LHCN-M2 (cell line): ENCODE results near the gene KRT12. TPM values are rescaled to one million over a fixed set of nuclear protein-coding genes. Genes with fewer than 3 reads are reported as not detected.
"Not testable (repeated sequence)": the region's sequence is repeated elsewhere in the genome, so short reads cannot be mapped to it uniquely, and the experiment has no call there.

Experiments used
- DNase-seq: peaks from one replicate; pipeline ENCODE4 v3.0.0-alpha.2; 2012; ENCODE audit warnings: low read depth
- total RNA-seq: library from RNA; depleted of rRNA; stranded (reverse); fragments of >200 nt; gene quantifications from 2 replicates; pipeline ENCODE4 v1.2.3, GENCODE V29; 2014

KRT12 gene
- total RNA-seq, 1 experiment from 2014 or later: not detected

- no peak for DNase-seq
Measured at GRCh38 chr17:40884708-40885512, 17.9 kb upstream of the KRT12 start, which contains the start of gene KRT20. Gene KRT20, minus strand, starts transcription at chr17:40885242. Its CDS starts 57 bp downstream, at chr17:40885185.

- no peak for DNase-seq
Measured at GRCh38 chr17:40883626-40884334, 16.8 kb upstream of the KRT12 start.

GRCh38 chr17:40883031-40883430 is 16.0 kb upstream of the KRT12 start:
- no peak for DNase-seq

- DNase-seq: no peak
Measured at GRCh38 chr17:40879026-40879425, 12.0 kb upstream of the KRT12 start.

GRCh38 chr17:40878044-40878443 is 11.0 kb upstream of the KRT12 start:
- DNase-seq: no peak

GRCh38 chr17:40873801-40874200 is 6.8 kb upstream of the KRT12 start:
- DNase-seq: no peak

- DNase-seq: no peak
Measured at GRCh38 chr17:40873255-40873654, 6.2 kb upstream of the KRT12 start.

GRCh38 chr17:40872416-40872815 is 5.4 kb upstream of the KRT12 start:
- no peak for DNase-seq

GRCh38 chr17:40871316-40871715 is 4.3 kb upstream of the KRT12 start:
- DNase-seq: no peak

- DNase-seq: no peak
Measured at GRCh38 chr17:40870136-40870535, 3.1 kb upstream of the KRT12 start.

GRCh38 chr17:40864661-40865390 is 2.2 kb downstream of the KRT12 start:
- DNase-seq: no peak

GRCh38 chr17:40862985-40863733 is 3.9 kb downstream of the KRT12 start:
- no peak for DNase-seq

GRCh38 chr17:40859536-40859935 is 7.5 kb downstream of the KRT12 start:
- no peak for DNase-seq

GRCh38 chr17:40858667-40859066 is 8.4 kb downstream of the KRT12 start:
- DNase-seq: not testable (repeated sequence)

- no peak for DNase-seq
Measured at GRCh38 chr17:40857535-40857934, 9.5 kb downstream of the KRT12 start.

- DNase-seq: peak; percentile 86
Measured at GRCh38 chr17:40854175-40854814, 12.7 kb downstream of the KRT12 start.

- DNase-seq: no peak
Measured at GRCh38 chr17:40852364-40852763, 14.7 kb downstream of the KRT12 start.

- DNase-seq: peak; percentile 3
Measured at GRCh38 chr17:40850293-40850972, 16.6 kb downstream of the KRT12 start.

- no peak for DNase-seq
Measured at GRCh38 chr17:40849723-40850122, 17.3 kb downstream of the KRT12 start.

- DNase-seq: no peak
Measured at GRCh38 chr17:40848583-40849235, 18.3 kb downstream of the KRT12 start.
